ENCODE results near the gene MPHOSPH9. TPM values are rescaled to one million over a fixed set of nuclear protein-coding genes. Genes with fewer than 3 reads are reported as not detected.
A peak's percentile ranks its signal among the peaks of the same experiment; 100 is the strongest.

Gene MPHOSPH9
- total RNA-seq, 1 experiment from 2014 or later, result 43.1 TPM

- no peaks in the 10 kb centered on the region for H3K36me3 Mint-ChIP-seq (ENCODE audit: insufficient read depth, unreplicated experiment)
- Histone ChIP-seq H3K9me3 (no peaks in the 10 kb centered on the region), H3K4me1 (no peaks in the 10 kb centered on the region), H3K4me3 (ENCODE audit: low read depth, low read length) (no peak overlapping the region), H3K36me3 (ENCODE audit: control insufficient read depth, insufficient read depth, low read length) (no peaks in the 10 kb centered on the region), H3K27me3 (replicated peaks; ENCODE audit: control insufficient read depth, insufficient read depth, low read length) (no peaks in the 10 kb centered on the region)
- no peak overlapping the region for H3K4me3 Mint-ChIP-seq (ENCODE audit: unreplicated experiment)
- H3K9me3 Mint-ChIP-seq (ENCODE audit: unreplicated experiment), result no peaks in the 10 kb centered on the region
- no peak for DNase-seq
- intact Hi-C loops (cut with micrococcal nuclease; ENCODE audit: unreplicated experiment), result no loop called here
- no peaks in the 10 kb centered on the region for H3K27me3 Mint-ChIP-seq (ENCODE audit: insufficient read depth, unreplicated experiment)
- H3K27ac Mint-ChIP-seq (ENCODE audit: unreplicated experiment), result no peak overlapping the region
- CTCF ChIA-PET, result interaction anchor here (0.5 to 0.6 kb wide), 2 partner anchors 87 to 108 kb away, joined by 3 to 5 read pairs; no protein-coding TSS in a partner anchor
- POLR2A ChIA-PET, result no interaction called here
- no peaks in the 10 kb centered on the region for H3K4me1 Mint-ChIP-seq (ENCODE audit: low read depth, unreplicated experiment)
- BruUV-seq (replicated peaks), result no TSS peak
- TF ChIP-seq, protein P1, sequence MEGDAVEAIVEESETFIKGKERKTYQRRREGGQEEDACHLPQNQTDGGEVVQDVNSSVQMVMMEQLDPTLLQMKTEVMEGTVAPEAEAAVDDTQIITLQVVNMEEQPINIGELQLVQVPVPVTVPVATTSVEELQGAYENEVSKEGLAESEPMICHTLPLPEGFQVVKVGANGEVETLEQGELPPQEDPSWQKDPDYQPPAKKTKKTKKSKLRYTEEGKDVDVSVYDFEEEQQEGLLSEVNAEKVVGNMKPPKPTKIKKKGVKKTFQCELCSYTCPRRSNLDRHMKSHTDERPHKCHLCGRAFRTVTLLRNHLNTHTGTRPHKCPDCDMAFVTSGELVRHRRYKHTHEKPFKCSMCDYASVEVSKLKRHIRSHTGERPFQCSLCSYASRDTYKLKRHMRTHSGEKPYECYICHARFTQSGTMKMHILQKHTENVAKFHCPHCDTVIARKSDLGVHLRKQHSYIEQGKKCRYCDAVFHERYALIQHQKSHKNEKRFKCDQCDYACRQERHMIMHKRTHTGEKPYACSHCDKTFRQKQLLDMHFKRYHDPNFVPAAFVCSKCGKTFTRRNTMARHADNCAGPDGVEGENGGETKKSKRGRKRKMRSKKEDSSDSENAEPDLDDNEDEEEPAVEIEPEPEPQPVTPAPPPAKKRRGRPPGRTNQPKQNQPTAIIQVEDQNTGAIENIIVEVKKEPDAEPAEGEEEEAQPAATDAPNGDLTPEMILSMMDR (IDR thresholded peaks at IDR 0.05; ENCODE audit: insufficient read depth in 1 of 2, low read depth in 1 of 2, low read length in 1 of 2, severe bottlenecking in 1 of 2, unreplicated experiment in 1 of 2), result no peak
Measured at GRCh38 chr12:123278101-123278627, 45.2 kb upstream of the MPHOSPH9 start.

- intact Hi-C loops (cut with micrococcal nuclease; ENCODE audit: unreplicated experiment), result no loop called here
- Mint-ChIP-seq H3K4me1 (ENCODE audit: low read depth, unreplicated experiment) (no peaks in the 10 kb centered on the region), H3K4me3 (ENCODE audit: unreplicated experiment) (peak overlapping the region; percentile 64), H3K36me3 (ENCODE audit: insufficient read depth, unreplicated experiment) (peaks cover 2% of the 10 kb centered on the region), H3K27ac (ENCODE audit: unreplicated experiment) (peak overlapping the region; percentile 50), H3K27me3 (ENCODE audit: insufficient read depth, unreplicated experiment) (no peaks in the 10 kb centered on the region), H3K9me3 (ENCODE audit: unreplicated experiment) (no peaks in the 10 kb centered on the region)
- Histone ChIP-seq H3K4me1 (0 out of 2 replicates have a peak, but pooled peaks cover 5% of the 10 kb centered on the region), H3K9me3 (no peaks in the 10 kb centered on the region), H3K27me3 (replicated peaks; ENCODE audit: control insufficient read depth, insufficient read depth, low read length) (no peaks in the 10 kb centered on the region), H3K4me3 (ENCODE audit: low read depth, low read length) (no peak overlapping the region), H3K36me3 (ENCODE audit: control insufficient read depth, insufficient read depth, low read length) (no peaks in the 10 kb centered on the region)
- BruUV-seq (replicated peaks), result no TSS peak
- TF ChIP-seq, protein P1 (IDR thresholded peaks at IDR 0.05; ENCODE audit: insufficient read depth in 1 of 2, low read depth in 1 of 2, low read length in 1 of 2, severe bottlenecking in 1 of 2, unreplicated experiment in 1 of 2), result no peak
- DNase-seq, result no peak
- CTCF ChIA-PET, result no interaction called here
- POLR2A ChIA-PET, result no interaction called here
Measured at GRCh38 chr12:123273166-123273565, 40.2 kb upstream of the MPHOSPH9 start.

- peak overlapping the region; percentile 63 for H3K4me3 ChIP-seq (ENCODE audit: low read depth, low read length)
- H3K4me1 ChIP-seq, result 0 out of 2 replicates have a peak, but pooled peaks cover 5% of the 10 kb centered on the region
- POLR2A ChIA-PET, result no interaction called here
- H3K27me3 ChIP-seq (replicated peaks; ENCODE audit: control insufficient read depth, insufficient read depth, low read length), result no peaks in the 10 kb centered on the region
- TF ChIP-seq, protein P1 (IDR thresholded peaks at IDR 0.05; ENCODE audit: insufficient read depth in 1 of 2, low read depth in 1 of 2, low read length in 1 of 2, severe bottlenecking in 1 of 2, unreplicated experiment in 1 of 2), result peak; percentile 39 to 66
- BruUV-seq (replicated peaks), result no TSS peak
- H3K27ac Mint-ChIP-seq (ENCODE audit: unreplicated experiment), result no peak overlapping the region
- no peaks in the 10 kb centered on the region; the same call in 1 of the 2 replicates for H3K36me3 ChIP-seq (ENCODE audit: control insufficient read depth, insufficient read depth, low read length)
- H3K36me3 Mint-ChIP-seq (ENCODE audit: insufficient read depth, unreplicated experiment), result peaks cover 17% of the 10 kb centered on the region
- DNase-seq, result peak; percentile 69 to 83
- H3K4me3 Mint-ChIP-seq (ENCODE audit: unreplicated experiment), result peak overlapping the region; percentile 77
- H3K27me3 Mint-ChIP-seq (ENCODE audit: insufficient read depth, unreplicated experiment), result no peaks in the 10 kb centered on the region
- no peaks in the 10 kb centered on the region for H3K4me1 Mint-ChIP-seq (ENCODE audit: low read depth, unreplicated experiment)
- H3K9me3 Mint-ChIP-seq (ENCODE audit: unreplicated experiment), result no peaks in the 10 kb centered on the region
- intact Hi-C loops (cut with micrococcal nuclease; ENCODE audit: unreplicated experiment), result loop anchor here (2.0 kb wide), 1 partner anchor 94 kb away; the partner anchor contains the start of gene SBNO1
- CTCF ChIA-PET, result interaction anchor here (1.0 kb wide), 1 partner anchor 113 kb away, joined by 4 read pairs; the partner anchor contains the start of gene KMT5A
- H3K9me3 ChIP-seq, result no peaks in the 10 kb centered on the region
Measured at GRCh38 chr12:123271001-123271668, 38.2 kb upstream of the MPHOSPH9 start.
